NCI-H1930 (cell line): ENCODE data around the gene C2CD4C.
"Not testable (repeated sequence)": the region's sequence is repeated elsewhere in the genome, so short reads cannot be mapped to it uniquely, and the experiment has no call there.

Source experiments
- DNase-seq, 2 experiments: peaks; one replicate each; lab custom pipeline; 2025; lab: John Stamatoyannopoulos, UW

Gene C2CD4C

DNA sequence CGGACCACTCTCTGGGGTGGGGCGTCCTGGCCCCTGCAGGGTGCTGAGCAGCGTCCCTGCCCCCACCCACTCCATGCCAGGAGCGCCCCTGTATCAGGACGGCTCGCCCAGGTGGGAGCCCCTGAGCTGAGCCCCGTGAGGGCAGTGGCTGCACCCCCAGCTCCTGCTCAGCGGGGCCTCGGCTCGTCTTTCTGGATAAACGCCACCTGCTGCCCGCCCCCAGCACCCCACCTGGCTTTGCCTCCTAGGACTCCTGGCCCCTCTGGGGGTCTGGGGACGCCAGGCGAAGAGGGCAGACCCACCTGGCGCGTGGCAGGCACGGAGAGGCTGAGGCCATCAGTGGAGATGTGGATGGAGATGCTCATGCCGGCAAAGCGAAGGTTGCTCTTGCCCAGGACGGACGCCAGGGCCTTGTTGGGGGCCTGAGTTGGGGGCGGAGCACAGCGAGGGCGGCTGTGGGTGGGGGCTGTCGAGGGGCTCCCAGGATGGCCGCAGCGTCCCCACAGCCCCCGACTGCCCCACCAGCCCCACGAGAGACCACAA, 29.5 kb upstream of the C2CD4C start:
- DNase-seq = no peak

DNA sequence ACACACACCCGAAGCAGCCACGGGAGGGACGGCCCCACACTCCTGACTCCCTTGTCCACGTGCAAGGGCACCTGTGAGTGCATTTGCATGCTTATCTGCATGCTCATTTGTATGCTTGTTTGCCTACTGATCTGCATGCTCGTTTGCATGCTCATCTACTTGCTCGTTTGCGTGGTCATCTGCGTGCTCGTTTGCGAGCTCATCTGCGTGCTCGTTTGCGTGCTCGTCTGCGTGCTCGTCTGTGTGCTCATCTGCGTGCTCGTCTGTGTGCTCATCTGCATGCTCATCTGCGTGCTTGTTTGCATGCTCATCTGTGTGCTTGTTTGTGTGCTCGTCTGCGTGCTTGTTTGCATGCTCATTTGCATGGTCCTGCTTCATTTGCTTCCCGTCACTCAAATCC, 28.1 kb upstream of the C2CD4C start:
- DNase-seq = no peak

DNA sequence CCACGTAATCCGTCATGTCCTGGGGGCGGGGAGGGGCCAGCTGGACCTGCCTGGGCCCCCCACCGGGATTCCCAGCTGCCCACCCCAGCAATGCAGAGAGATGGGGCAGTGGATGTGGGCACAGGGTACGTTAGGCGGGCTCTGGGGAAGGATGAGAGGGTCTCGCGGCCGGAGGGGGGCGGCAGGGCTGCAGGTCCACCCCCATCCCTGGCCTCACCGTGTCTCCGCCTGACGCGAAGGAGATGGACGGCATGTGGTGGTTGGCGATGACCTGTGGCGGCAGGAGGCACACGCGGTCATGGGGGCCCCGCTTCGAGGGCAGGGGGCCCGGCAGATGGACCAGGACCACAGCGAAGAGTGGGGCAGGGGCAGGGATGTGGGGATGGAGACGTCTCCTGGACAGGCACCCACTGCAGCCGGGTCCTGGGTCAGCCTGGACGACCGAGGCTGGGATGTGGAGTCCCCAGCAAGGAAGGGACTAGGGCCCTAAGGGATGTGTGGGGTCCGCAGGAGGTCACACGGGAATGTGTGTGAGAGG, 27.5 kb upstream of the C2CD4C start:
- no peak for DNase-seq

DNA sequence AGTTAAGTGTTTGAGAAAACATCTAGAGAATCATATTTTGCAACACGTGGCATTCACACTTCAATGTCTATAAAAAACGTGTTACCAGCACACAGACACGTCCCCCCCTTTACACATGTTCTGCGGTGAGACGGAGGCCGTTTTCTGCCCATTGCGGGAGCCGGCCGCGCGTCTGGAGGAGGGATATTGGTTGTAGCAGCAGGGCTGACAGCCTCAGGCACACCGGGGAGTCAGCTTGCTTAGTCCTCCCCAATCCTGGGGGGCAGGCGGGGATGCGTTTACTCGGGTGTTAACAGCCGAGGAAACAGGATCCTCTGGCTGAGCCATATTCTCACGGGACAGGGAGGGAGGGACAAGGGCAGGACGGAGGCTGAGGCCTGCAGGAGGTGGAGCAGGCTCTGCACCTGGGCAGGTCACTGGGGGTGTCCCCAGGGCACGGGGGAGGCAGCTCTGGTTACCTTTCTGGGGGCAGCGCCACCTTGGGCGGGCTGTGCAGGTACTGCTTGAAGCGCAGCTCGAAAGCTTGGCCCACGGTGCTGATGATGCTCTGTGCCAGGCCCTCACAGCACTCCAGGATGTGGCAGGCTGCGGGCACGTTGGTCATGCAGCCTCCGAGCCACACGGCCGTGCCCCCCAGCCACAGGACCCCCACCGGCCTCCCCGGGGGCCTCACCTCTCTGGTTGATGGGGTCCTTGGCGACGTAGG, 26.9 kb upstream of the C2CD4C start:
- DNase-seq = no peak

DNA sequence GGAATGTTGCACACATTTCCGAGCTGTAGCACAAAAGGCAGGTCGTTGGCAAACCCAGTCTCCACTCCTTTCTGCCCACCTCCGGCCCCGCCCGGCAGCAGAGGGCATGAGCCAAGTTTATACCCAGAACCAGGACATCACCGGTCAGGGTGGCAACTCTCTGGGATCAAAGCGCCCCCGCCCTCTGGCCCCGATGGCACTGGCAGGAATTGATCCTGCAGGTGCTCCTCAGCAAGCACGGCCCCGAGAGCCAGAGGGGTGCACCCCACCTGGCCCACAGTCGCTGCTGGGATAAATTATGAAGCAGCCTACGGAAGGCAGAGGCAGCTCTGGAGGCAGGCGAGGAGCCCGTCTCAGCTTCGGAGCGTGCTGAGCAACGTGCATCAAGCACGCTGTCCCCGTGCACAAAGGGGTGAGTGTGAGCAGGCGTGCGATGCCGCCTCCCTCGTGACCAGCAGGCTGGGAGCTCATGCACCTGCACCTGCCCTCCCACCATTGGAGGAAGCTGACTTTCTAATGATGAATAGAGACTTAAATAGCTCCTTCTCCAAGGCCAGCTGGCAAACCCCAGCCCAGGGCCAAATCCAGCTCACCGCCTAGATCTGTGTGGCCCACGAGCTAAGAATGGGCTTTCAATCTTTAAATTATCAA, 26.2 kb upstream of the C2CD4C start:
- no peak for DNase-seq

DNA sequence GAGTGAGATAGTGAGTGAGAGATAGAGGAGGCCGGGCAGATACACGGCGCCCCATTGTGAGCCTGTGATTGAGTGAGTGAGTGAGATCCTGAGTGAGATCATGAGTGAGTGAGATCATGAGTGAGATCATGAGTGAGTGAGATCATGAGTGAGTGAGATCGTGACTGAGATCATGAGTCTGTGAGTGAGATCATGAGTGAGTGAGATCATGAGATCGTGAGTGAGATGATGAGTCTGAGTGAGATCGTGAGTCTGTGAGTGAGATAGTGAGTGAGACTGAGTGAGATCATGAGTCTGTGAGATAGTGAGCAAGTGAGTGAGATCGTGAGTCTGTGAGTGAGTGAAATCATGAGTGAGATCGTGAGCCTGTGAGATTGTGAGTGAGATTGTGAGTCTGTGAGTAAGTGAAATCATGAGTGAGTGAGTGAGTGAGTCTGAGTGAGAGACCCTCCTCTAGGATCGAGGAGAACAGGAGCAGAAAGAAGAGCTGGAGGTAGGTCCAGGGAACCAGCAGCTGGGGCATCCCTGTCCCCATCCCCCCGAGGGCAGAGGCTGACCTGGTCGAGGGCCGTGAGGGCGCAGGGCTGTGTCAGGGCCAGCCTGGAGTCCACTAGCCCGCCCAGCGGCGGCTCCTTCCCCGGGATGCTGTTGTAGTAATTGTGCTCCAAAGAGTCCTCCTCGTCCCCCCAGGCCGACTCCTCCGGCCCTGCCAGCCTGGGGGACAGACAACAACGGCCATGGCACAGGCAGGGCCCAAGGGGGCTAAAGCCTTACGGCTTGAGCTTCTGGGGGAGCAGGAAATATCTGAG, 25.4 kb upstream of the C2CD4C start:
- no peak for DNase-seq

DNA sequence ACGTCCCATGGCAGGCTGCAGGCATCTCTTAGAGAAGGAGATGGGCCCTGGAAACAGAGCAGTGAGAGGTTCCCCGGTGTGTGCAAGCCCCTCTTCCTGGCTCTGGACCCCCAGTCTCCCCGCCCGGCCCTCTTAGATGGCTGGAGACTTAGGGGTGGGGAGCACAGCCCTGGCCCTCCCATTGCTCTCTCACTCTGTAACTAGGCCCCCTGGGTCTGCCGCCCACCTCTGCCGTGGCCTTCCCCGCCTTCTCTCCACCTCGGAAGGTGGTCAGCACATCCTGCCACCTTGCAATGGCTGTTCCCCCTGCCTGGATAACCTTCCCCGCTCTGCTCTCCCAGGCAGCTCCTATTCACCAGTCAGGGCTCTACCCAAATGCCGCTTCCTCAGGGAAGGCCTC, 21.8 kb upstream of the C2CD4C start:
- no peak for DNase-seq

DNA sequence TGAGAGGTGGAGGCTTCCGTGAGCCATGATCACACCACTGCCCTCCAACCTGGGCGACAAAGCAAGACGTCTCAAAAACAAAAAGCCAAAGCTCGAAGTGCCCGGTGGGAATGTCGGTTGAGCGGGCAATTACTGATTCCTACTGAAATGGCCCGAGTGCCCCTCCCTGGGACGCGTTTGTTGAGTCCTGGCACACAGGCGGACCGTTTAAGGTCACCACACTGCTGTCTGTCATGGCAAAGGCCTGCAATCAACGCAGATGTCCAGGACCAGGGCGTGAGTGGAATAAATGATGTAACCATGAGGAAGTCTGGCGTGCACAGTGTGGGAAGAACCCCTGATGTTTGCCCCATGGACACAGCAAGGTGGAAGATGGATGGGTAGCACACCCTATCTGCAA, 19.2 kb upstream of the C2CD4C start:
- DNase-seq = no peak

DNA sequence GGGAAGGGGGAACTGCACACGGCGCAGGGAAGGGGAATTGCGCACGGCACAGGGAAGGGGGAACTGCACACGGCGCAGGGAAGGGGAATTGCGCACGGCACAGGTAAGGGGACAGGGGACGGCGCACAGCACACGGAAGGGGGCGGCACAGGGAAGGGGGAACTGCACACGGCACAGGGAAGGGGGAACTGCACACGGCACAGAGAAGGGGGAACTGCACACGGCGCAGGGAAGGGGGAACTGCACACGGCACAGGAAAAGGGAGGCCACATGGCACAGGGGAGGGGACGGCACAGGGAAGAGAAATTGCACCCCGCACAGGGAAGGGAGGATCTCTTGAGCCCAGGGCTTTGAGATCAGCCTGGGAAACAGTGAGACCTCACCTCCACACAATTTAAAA, 18.7 kb upstream of the C2CD4C start:
- not testable (repeated sequence) for DNase-seq

DNA sequence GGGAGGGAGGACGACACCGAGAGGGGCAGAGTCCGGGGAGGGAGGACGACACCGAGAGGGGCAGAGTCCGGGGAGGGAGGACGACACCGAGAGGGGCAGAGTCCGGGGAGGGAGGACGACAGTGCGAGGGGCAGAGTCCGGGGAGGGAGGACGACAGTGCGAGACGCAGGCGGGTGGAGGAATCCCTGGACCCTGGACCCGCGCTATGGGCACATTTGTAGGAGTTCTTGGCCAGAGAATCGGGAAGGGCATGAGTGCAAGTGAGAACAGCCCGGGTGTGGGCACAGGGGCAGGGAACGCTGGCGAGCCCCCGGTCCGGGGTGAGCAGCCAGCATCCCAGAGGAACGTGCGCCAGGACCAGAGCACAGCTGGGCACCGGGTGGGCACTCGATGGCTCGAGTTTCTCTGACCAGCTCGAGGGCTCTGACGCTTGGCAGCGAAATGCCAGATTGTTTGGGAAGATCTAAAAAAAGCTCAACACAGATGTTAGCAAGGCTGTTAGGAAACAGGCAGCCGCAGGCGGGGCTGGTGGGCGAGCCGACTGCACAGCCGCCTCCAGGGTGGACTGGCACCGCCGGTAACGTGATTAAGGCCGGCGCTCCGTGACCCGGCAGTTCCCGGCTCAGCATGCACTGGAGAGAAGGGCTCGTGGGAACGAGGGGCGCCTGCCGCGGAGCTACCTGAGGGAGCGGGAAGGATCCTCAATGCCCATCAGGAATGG, 17.9 kb upstream of the C2CD4C start:
- no peak for DNase-seq

DNA sequence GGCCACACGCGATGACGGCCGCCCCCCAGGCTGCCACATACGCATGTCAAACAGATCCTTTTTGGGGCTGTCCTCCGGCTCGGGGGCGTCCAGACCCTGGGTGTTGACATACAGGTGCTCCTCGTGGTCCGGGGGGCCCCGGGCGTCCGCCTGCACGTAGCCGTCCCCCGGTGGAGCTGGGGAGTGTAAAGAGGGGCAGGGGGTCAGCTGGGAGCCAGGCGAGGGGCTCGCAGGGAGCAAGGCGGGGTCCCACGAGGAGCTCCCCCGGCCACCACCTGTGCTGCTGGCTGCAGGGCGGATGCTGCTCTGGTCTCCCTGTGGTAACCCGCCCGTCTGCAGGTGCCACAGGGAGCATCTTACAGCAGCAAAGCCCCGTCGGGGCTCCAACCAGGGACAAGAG, 16.1 kb upstream of the C2CD4C start:
- no peak for DNase-seq

DNA sequence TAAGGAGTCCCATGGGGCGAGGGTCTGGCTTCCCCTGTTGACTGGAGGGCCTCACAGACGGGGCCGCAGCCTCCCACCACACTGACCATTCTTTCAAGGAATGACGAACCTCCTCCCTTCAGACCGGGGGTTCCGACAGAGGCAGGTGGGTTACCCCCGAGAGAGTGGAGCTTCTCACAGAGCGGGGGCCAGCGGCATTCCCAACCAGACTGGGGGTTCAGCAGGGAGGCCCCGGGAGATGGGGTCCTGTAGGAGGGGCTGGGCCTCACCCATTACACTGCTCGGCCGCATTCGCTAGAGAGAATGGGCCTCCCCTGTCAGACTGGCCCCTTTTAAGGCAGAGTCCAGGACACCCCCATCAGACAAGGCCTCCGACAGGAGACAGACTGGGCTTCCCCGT, 15.6 kb upstream of the C2CD4C start:
- no peak for DNase-seq

DNA sequence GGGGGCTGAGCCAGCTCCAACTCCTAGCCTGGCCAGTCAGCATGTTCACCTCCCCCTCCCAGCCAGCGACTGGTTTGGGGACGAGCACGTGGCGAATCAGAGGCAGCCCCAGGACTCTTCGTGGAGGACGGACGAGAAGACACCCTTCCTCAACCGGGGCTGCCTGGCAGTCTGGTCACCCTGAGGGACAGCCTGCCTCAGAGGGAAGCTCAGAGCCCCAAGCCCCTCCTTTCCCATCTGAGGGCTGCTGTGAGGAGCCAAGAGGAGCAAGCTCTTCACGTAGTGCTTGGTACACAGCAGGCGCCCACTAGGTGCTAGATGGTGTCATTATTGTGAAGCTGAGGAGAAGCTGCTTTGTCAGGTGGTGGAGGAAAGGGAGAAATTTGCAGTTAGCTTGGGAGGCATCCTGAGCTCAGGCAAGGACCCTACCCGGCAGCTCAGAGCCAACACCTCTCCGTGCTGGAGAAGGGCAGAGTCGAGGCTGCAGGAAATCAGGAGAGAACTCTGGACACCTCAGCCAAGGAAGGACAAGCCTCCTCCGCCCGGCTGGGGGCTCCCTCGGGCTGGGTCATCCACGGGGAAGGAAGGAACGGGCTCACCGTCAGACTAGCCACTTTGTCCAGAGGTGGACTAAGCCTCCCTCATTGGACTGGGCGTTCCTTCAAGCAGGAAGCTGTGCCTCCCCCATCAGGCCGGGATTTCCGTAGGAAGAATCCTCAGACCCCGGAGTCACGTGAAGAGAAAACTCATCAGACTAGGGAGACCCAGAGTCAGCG, 14.9 kb upstream of the C2CD4C start:
- DNase-seq = no peak

DNA sequence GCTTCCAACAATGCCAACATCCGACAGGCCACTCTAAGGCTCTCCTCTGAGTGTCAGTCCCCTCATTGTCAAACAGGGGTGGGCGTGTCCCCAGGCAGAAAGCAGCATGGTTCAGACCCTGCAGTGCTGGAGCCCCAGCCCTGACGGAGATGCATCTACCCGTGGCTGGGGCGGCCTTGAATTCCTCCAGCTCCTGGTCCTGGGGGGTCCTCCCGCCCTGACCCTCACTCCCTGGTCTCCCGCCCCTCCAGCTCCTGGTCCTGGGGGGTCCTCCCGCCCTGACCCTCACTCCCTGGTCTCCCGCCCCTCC, 13.9 kb upstream of the C2CD4C start:
- DNase-seq = not testable (repeated sequence)

DNA sequence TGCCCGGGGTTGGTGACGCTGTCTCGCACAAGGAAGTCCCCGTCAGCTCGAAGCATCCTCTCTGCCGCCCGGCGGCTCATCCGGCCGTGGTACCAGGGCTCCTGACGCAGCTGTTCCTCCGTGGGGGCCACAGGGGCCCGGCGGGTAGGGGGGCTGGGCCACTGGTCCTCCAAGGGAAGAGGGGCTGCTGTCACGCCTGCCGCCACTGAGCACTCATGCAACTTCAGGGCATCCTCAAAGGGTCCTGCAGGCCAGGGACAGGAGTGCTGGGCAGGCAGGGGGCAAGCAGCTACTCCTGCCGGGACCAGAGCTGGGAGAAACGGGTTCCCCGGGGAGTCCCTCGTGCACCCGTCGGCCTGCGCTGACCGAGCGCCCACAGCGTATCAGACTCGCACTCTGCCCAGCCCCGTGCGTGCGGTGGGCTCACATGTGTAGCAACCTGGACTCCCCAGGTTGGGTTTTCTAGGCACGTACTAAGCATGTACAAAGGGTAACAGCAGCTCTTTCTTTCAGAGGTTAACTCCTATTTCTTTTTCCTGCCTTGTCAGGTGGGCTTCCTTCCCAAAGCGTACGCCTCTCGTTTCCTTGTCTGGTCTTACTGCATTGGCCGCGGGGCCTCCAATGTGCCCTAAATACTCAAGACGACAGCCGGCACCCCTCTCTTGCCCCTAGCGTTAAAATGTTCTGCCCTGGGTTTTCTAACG, 13.4 kb upstream of the C2CD4C start:
- no peak for DNase-seq

DNA sequence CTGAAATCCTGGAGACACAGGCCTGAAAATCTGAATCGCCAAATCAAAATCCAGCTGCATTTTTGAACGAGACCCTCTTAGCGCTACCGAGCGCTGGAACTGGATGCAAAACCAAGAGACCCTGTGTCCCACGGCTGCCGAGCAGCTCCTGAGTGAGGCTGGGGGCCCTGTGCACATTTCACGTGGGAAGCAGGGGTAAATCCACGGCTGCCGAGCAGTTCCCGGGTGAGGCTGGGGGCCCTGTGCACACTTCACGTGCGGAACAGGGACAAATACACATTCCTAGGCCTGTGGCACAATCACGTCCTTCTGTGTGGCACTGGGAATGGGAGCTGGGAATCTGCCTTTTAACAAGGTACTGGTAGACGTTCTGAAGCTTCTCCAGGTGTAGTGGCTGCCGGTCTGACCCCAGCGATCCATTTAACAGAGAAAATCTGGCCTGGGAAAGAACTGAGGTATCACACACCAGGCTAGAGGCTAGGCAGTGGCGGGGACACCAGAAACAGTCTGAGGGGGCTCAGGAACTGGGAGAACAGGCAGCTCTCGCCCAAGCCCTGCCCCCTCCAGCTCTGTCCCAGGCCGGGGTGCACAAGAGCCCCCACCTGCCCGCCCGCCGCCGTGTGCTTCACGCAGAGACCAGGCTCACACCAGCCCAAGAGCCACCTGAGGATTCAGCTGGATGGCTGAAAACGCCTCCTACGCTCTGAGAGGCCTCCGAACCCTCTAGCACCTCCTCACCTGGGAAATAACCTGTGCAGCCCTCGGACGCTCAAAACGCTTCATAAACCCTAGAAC, 11.0 kb upstream of the C2CD4C start:
- DNase-seq = no peak

DNA sequence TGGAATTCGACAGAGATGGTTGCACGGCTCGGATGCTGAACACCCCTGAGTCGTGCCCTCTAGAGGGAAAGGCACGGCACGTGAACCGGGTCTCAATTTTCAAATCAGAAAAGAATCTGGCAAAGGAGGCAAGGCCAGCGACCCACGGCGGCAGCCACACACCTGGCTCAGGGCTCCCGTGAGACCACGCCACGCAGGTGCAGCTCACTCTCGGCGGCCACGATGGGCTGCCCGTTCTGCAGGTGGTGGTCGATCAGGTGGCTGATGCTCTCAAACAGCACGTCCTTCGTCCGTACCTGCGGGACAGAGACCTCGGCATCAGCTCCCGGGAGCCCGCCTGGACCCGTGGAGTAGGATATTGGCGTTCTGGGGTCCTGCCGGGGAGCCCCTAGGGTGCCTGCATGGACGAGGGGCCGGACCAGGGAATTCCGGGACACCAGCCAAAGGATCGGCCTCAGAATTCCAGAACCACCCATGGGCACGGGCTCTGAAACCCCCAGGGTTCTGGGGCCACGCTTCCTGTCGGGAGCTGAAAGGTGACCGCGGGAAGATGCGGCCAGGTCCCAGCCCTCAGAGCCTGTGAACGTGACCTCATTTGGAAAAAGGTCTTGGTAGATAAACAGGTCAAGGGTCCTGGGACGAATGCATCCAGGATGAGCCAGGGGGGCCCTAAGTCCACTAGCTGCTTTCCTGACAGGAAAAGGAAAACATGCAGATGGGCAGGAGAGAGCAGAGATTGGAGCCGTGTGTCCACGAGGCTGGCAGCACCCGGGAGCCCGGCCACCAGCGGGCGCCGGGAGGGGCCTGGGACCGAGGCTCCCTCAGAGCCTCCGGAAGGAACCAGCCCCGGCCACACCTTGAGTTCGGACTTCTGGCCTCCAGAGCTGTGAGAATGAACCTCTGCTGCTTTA, 10.1 kb upstream of the C2CD4C start:
- DNase-seq = no peak

DNA sequence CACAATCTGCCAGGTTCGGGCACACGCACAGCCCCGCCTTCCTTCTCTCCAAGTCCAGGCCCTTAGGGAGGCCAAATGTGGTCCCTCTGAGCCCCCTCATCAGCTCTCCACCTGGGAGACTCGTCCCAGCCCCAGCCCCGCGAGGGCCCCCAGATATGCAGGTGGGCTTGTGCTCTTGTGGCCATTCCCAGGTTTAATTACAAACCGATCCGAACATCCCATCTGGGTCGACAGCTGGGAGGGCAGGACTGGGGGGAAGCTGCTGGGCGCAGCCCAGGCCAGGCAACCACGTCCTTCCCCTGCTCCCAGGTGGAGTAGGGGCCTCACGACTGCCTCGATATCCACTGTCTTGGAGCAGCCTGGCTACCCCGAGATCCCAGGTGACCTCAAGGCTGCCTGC, 7.5 kb upstream of the C2CD4C start:
- DNase-seq = no peak

DNA sequence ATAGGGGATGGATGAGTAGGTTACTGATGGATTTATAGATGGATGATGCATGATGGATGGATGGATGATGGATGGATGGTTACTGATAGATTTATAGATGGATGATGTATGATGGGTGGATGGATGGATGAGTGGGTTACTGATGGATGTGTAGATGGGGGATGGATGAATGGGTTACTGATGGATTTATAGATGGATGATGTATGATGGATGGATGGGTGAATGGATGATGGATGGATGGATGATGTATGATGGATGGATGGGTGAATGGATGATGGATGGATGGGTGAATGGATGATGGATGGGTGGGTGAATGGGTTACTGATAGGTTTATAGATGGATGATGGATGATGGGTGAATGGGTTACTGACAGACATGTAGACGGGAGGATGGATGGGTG, 6.3 kb upstream of the C2CD4C start:
- no peak for DNase-seq
